Endothelial cell of umbilical vein (primary cell): ENCODE measurements around the gene TARP.

Source experiments
- BruUV-seq: library from RNA; stranded (reverse); fragments of 400-500 nt; replicated peaks from 2 replicates; lab custom pipeline; 2021; lab: Mats Ljungman, UMichigan
- CTCF ChIA-PET: fragments of 300-600, 350-600 bp; sonication (Branson Sonifier 250); formaldehyde crosslinking; loops from one replicate; lab custom pipeline; 2021; ENCODE audit warnings: antibody characterized with exemption, inconsistent platforms; lab: Charles Lee
- POLR2A ChIA-PET: fragments of 300-600, 350-600 bp; sonication (Branson Sonifier 250); formaldehyde crosslinking; loops from one replicate; lab custom pipeline; 2021; ENCODE audit warnings: antibody characterized with exemption, inconsistent platforms; lab: Charles Lee
- DNase-seq: peaks from one replicate; pipeline ENCODE4 v3.0.0-alpha.2; 2011; ENCODE audit warnings: low read depth, low spot score
- FAIRE-seq: peaks from 2 replicates; lab custom pipeline; 2011; peaks lifted over from hg19 to GRCh38; lab: Jason Lieb, UNC
- H2AFZ ChIP-seq: 2 replicates; pipeline ENCODE4 v1.6.0; 2012; ENCODE audit warnings: low read depth, low read length, control low read depth, inconsistent platforms
- H3K27ac ChIP-seq: 2 replicates; pipeline ENCODE4 v1.5.1; 2011; ENCODE audit warnings: low read depth, mild to moderate bottlenecking, control low read depth, low read length, moderate library complexity; ENCODE audit not compliant: insufficient read depth
- H3K27me3 ChIP-seq, 2 experiments: 2 replicates each; pipeline versions ENCODE4 v1.6.0 to v1.6.1; 2011; ENCODE audit warnings: low read length in 2 of 2, mixed read lengths in 1 of 2; ENCODE audit not compliant: control insufficient read depth in 2 of 2, insufficient read depth in 2 of 2
- H3K36me3 ChIP-seq, 2 experiments: 2 replicates in 1 of 2; 3 replicates in 1 of 2; pipeline ENCODE4 v1.5.1; 2011; ENCODE audit warnings: low read length in 2 of 2, mild to moderate bottlenecking in 1 of 2, moderate library complexity in 1 of 2; ENCODE audit not compliant: control insufficient read depth in 2 of 2, insufficient read depth in 2 of 2; ENCODE audit errors: extremely low read depth in 1 of 2
- H3K4me1 ChIP-seq: 3 replicates; pipeline ENCODE4 v1.5.1; 2011; ENCODE audit warnings: mild to moderate bottlenecking, low read length; ENCODE audit not compliant: control insufficient read depth, insufficient read depth; ENCODE audit errors: extremely low read depth
- H3K4me2 ChIP-seq: 2 replicates; pipeline ENCODE4 v1.6.1; 2011; ENCODE audit warnings: low read length, control low read depth, mixed read lengths; ENCODE audit not compliant: insufficient read depth
- H3K4me3 ChIP-seq, 3 experiments: fragments of 200-600 bp in 1 of 3; sonication (generic), shearing (Covaris generic) in 1 of 3; replicated peaks in 1 of 3; 2 replicates each; pipeline ENCODE4 v1.5.1; 2011 to 2016; ENCODE audit warnings: control low read depth in 3 of 3, low read length in 3 of 3, mild to moderate bottlenecking in 2 of 3, inconsistent platforms in 1 of 3, low read depth in 1 of 3, moderate library complexity in 1 of 3; ENCODE audit not compliant: insufficient read depth in 1 of 3
- H3K79me2 ChIP-seq: 2 replicates; pipeline ENCODE4 v1.6.0; 2012; ENCODE audit warnings: low read length, inconsistent platforms; ENCODE audit not compliant: control insufficient read depth, insufficient read depth
- H3K9ac ChIP-seq: replicated peaks from 2 replicates; pipeline ENCODE3; 2011; ENCODE audit warnings: low read length, control low read depth; ENCODE audit not compliant: insufficient read depth; ENCODE audit errors: extremely low read depth
- H3K9me1 ChIP-seq: replicated peaks from 3 replicates; pipeline ENCODE4 v1.6.0; 2011; ENCODE audit warnings: mild to moderate bottlenecking, low read length; ENCODE audit not compliant: control insufficient read depth, insufficient read depth; ENCODE audit errors: extremely low read depth
- H3K9me3 ChIP-seq: replicated peaks from 2 replicates; pipeline ENCODE4 v1.5.1; 2012; ENCODE audit warnings: low read length, inconsistent platforms; ENCODE audit not compliant: control insufficient read depth, insufficient read depth
- H4K20me1 ChIP-seq: replicated peaks from 2 replicates; pipeline ENCODE3; 2011; ENCODE audit warnings: mild to moderate bottlenecking, low read length; ENCODE audit not compliant: control insufficient read depth, insufficient read depth; ENCODE audit errors: extremely low read depth
- EZH2 ChIP-seq: IDR thresholded peaks from 2 replicates; pipeline ENCODE4 v1.6.1; 2012; ENCODE audit warnings: borderline replicate concordance, low read depth, mild to moderate bottlenecking, moderate library complexity, low read length, inconsistent platforms; ENCODE audit not compliant: severe bottlenecking
- FOS ChIP-seq: IDR thresholded peaks from 2 replicates; pipeline ENCODE4 v1.6.1; 2011; ENCODE audit warnings: mild to moderate bottlenecking, low read length, moderate library complexity, borderline replicate concordance; ENCODE audit not compliant: insufficient read depth
- GATA2 ChIP-seq: IDR thresholded peaks from 2 replicates; pipeline ENCODE4 v1.7.0; 2011; ENCODE audit warnings: low read depth, mild to moderate bottlenecking, moderate library complexity, mixed read lengths, low read length; ENCODE audit not compliant: insufficient read length, insufficient read depth
- JUN ChIP-seq: IDR thresholded peaks from 2 replicates; pipeline ENCODE4 v1.6.1; 2011; ENCODE audit warnings: borderline replicate concordance, low read depth; ENCODE audit not compliant: insufficient read length, insufficient read depth
- MYC ChIP-seq: IDR thresholded peaks from one replicate; pipeline ENCODE4 v1.6.1; 2011; ENCODE audit warnings: mild to moderate bottlenecking, low read depth, low read length
- POLR2A ChIP-seq: IDR thresholded peaks from 2 replicates; pipeline ENCODE4 v1.6.1; 2012; ENCODE audit warnings: low read depth, mild to moderate bottlenecking, control low read depth, low read length
- POLR2AphosphoS5 ChIP-seq: IDR thresholded peaks from 2 replicates; pipeline ENCODE4 v1.6.1; 2012; ENCODE audit warnings: low read depth, mild to moderate bottlenecking, control low read depth, low read length, moderate library complexity; ENCODE audit not compliant: insufficient read depth
- dilution Hi-C: fragments of 300-500 bp; cut with MboI; formaldehyde crosslinking; loops from one replicate; pipeline ENCODE4 v1.15.0; 2019; ENCODE audit warnings: low sequenced_read_pairs; ENCODE audit not compliant: extremely low pct_ligation_motif_present
- intact Hi-C: fragments of 100-400 bp; cut with micrococcal nuclease; formaldehyde crosslinking; loops from one replicate; pipeline ENCODE4 v1.10.0; 2022
- TF ChIP-seq, protein P1 (sequence below): IDR thresholded peaks from 2 replicates; pipeline ENCODE4 v1.6.1; 2011; ENCODE audit not compliant: insufficient read depth, insufficient read length
- TF ChIP-seq, protein P2 (sequence below), 2 donors: IDR thresholded peaks; 1 replicate in 1 of 2; 2 replicates in 1 of 2; pipeline ENCODE4 v1.5.1; 2011; ENCODE audit warnings: low read length in 2 of 2, mild to moderate bottlenecking in 2 of 2, moderate library complexity in 2 of 2, control low read depth in 1 of 2, inconsistent platforms in 1 of 2, low read depth in 1 of 2; ENCODE audit not compliant: insufficient read depth in 1 of 2; ENCODE audit errors: extremely low read depth in 1 of 2

TARP gene

DNA sequence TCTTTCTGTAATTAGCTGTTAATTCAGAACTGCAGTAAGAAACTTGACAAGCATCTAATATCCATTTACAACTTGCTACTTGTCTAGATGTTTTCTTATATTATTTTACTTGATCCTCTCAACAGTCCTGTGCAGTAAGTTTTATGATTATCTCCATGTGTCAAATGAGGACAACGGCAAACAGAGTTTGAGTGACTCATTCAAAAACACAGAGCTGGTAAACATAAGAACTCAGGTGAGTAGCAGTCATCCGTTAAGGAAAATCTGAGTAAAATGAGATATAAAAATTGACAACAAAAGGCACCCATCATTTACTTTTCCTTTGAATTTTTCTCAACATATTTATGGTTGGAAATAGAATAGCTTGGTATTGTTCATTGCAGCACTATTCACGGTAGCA, 19.0 kb upstream of the TARP start:
- Histone ChIP-seq H2AFZ (no peak overlapping the region), H3K4me2 (no peak overlapping the region), H3K27ac (no peak overlapping the region), H3K4me3 (no peak overlapping the region), H3K9me3 (no peaks in the 10 kb centered on the region), H3K79me2 (no peaks in the 10 kb centered on the region), H3K27me3 (peaks cover 4 to 5% of the 10 kb centered on the region in 2 experiments), H3K9ac (no peak overlapping the region), H3K9me1 (no peaks in the 10 kb centered on the region), H4K20me1 (no peaks in the 10 kb centered on the region), H3K4me1 (no peaks in the 10 kb centered on the region), H3K36me3 (no peaks in the 10 kb centered on the region)
- CTCF ChIA-PET = interaction anchor here (1.0 to 1.4 kb wide), 3 partner anchors 9 to 43 kb away, joined by 3 to 7 read pairs (median 4); no protein-coding TSS in a partner anchor
- no peak for FAIRE-seq
- dilution Hi-C loops (no loop called here), intact Hi-C loops (no loop called here)
- no TSS peak for BruUV-seq
- TF ChIP-seq POLR2AphosphoS5 (no peak), POLR2A (no peak), FOS (no peak), GATA2 (no peak), JUN (no peak), EZH2 (no peak), MYC (no peak)
- TF ChIP-seq, protein P1, sequence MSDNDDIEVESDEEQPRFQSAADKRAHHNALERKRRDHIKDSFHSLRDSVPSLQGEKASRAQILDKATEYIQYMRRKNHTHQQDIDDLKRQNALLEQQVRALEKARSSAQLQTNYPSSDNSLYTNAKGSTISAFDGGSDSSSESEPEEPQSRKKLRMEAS = no peak
- TF ChIP-seq, protein P2, sequence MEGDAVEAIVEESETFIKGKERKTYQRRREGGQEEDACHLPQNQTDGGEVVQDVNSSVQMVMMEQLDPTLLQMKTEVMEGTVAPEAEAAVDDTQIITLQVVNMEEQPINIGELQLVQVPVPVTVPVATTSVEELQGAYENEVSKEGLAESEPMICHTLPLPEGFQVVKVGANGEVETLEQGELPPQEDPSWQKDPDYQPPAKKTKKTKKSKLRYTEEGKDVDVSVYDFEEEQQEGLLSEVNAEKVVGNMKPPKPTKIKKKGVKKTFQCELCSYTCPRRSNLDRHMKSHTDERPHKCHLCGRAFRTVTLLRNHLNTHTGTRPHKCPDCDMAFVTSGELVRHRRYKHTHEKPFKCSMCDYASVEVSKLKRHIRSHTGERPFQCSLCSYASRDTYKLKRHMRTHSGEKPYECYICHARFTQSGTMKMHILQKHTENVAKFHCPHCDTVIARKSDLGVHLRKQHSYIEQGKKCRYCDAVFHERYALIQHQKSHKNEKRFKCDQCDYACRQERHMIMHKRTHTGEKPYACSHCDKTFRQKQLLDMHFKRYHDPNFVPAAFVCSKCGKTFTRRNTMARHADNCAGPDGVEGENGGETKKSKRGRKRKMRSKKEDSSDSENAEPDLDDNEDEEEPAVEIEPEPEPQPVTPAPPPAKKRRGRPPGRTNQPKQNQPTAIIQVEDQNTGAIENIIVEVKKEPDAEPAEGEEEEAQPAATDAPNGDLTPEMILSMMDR (IDR thresholded peaks at IDR 0.05; ENCODE audit: extremely low read depth in 1 of 2, insufficient read depth in 1 of 2, low read depth in 1 of 2, low read length in 2 of 2) = no peak
- POLR2A ChIA-PET = no interaction called here
- no peak for DNase-seq
